Measurements from ENCODE around the gene LOXL1. TPM values are rescaled to one million over a fixed set of nuclear protein-coding genes. Genes with fewer than 3 reads are reported as not detected.
A peak's percentile ranks its signal among the peaks of the same experiment; 100 is the strongest.

Gene LOXL1
- total and polyA plus RNA-seq, 10 of the 15 experiments (the other 5 are each of a cell fraction or from before 2014, with no cell fraction given) = 0.07 to 0.15 TPM; not detected in 8

- no peak for TF ChIP-seq SMC3 (IDR thresholded peaks at IDR 0.05; ENCODE audit: borderline replicate concordance, low read length)
- no peak for TF ChIP-seq NR2C2 (IDR thresholded peaks at IDR 0.05; ENCODE audit: borderline replicate concordance, control insufficient read depth, insufficient read length, low read depth)
- no peak for TF ChIP-seq CTCF (IDR thresholded peaks at IDR 0.05 in 2 of 3, conservative IDR thresholded peaks at IDR 0.05 in 1 of 3; ENCODE audit: control insufficient read depth in 2 of 3, extremely low read depth in 1 of 3, insufficient read depth in 1 of 3, low read depth in 3 of 3, low read length in 3 of 3)
- TF ChIP-seq, protein P1, sequence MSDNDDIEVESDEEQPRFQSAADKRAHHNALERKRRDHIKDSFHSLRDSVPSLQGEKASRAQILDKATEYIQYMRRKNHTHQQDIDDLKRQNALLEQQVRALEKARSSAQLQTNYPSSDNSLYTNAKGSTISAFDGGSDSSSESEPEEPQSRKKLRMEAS (IDR thresholded peaks at IDR 0.05; ENCODE audit: low read depth, low read length) = no peak
- TF ChIP-seq ZNF24 (IDR thresholded peaks at IDR 0.05) = no peak
- TF ChIP-seq, protein P2, sequence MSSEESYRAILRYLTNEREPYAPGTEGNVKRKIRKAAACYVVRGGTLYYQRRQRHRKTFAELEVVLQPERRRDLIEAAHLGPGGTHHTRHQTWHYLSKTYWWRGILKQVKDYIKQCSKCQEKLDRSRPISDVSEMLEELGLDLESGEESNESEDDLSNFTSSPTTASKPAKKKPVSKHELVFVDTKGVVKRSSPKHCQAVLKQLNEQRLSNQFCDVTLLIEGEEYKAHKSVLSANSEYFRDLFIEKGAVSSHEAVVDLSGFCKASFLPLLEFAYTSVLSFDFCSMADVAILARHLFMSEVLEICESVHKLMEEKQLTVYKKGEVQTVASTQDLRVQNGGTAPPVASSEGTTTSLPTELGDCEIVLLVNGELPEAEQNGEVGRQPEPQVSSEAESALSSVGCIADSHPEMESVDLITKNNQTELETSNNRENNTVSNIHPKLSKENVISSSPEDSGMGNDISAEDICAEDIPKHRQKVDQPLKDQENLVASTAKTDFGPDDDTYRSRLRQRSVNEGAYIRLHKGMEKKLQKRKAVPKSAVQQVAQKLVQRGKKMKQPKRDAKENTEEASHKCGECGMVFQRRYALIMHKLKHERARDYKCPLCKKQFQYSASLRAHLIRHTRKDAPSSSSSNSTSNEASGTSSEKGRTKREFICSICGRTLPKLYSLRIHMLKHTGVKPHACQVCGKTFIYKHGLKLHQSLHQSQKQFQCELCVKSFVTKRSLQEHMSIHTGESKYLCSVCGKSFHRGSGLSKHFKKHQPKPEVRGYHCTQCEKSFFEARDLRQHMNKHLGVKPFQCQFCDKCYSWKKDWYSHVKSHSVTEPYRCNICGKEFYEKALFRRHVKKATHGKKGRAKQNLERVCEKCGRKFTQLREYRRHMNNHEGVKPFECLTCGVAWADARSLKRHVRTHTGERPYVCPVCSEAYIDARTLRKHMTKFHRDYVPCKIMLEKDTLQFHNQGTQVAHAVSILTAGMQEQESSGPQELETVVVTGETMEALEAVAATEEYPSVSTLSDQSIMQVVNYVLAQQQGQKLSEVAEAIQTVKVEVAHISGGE (CRISPR knock-in tag; IDR thresholded peaks at IDR 0.05) = no peak
- peak; percentile 25; the same call in 1 of the 2 replicates for TF ChIP-seq BCL11A (IDR thresholded peaks at IDR 0.05; ENCODE audit: low read depth, low read length)
- no peak for TF ChIP-seq NR2C1 (IDR thresholded peaks at IDR 0.05)
- TF ChIP-seq, protein P3, sequence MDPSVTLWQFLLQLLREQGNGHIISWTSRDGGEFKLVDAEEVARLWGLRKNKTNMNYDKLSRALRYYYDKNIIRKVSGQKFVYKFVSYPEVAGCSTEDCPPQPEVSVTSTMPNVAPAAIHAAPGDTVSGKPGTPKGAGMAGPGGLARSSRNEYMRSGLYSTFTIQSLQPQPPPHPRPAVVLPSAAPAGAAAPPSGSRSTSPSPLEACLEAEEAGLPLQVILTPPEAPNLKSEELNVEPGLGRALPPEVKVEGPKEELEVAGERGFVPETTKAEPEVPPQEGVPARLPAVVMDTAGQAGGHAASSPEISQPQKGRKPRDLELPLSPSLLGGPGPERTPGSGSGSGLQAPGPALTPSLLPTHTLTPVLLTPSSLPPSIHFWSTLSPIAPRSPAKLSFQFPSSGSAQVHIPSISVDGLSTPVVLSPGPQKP (IDR thresholded peaks at IDR 0.05; ENCODE audit: low read depth, low read length) = no peak
- no peak for TF ChIP-seq TCF12 (IDR thresholded peaks at IDR 0.05; ENCODE audit: low read depth, low read length)
- no peak for TF ChIP-seq RELA (IDR thresholded peaks at IDR 0.05; ENCODE audit: borderline replicate concordance, partially characterized antibody)
- TF ChIP-seq TCF7 (IDR thresholded peaks at IDR 0.05; ENCODE audit: borderline replicate concordance) = no peak
- no peak for TF ChIP-seq SMARCA5 (IDR thresholded peaks at IDR 0.05)
- TF ChIP-seq ZBED1 (IDR thresholded peaks at IDR 0.05; ENCODE audit: borderline replicate concordance) = no peak
- no peak for TF ChIP-seq BMI1 (IDR thresholded peaks at IDR 0.05; ENCODE audit: borderline replicate concordance)
- TF ChIP-seq CEBPB (IDR thresholded peaks at IDR 0.05; ENCODE audit: borderline replicate concordance in 1 of 2, low read depth in 2 of 2, low read length in 2 of 2) = no peak
- no peak for TF ChIP-seq HDAC6 (IDR thresholded peaks at IDR 0.05; ENCODE audit: unreplicated experiment)
- no peak for TF ChIP-seq NBN (IDR thresholded peaks at IDR 0.05)
- TF ChIP-seq ZNF384 (IDR thresholded peaks at IDR 0.05; ENCODE audit: borderline replicate concordance, low read depth, low read length) = no peak
- TF ChIP-seq RAD21 (IDR thresholded peaks at IDR 0.05; ENCODE audit: insufficient read depth, low read depth, low read length) = no peak
- no peak for TF ChIP-seq MEF2A (IDR thresholded peaks at IDR 0.05; ENCODE audit: insufficient read depth, low read depth, low read length)
- no peak for TF ChIP-seq SRF (IDR thresholded peaks at IDR 0.05; ENCODE audit: low read depth in 2 of 2, low read length in 2 of 2)
- TF ChIP-seq PML (IDR thresholded peaks at IDR 0.05; ENCODE audit: low read length) = no peak
Measured at GRCh38 chr15:73982222-73982962, 56.1 kb downstream of the LOXL1 start (continued).
